Measurements from ENCODE around the gene IL15RA.
"Not testable (repeated sequence)": the region's sequence is repeated elsewhere in the genome, so short reads cannot be mapped to it uniquely, and the experiment has no call there.

IL15RA gene

DNA sequence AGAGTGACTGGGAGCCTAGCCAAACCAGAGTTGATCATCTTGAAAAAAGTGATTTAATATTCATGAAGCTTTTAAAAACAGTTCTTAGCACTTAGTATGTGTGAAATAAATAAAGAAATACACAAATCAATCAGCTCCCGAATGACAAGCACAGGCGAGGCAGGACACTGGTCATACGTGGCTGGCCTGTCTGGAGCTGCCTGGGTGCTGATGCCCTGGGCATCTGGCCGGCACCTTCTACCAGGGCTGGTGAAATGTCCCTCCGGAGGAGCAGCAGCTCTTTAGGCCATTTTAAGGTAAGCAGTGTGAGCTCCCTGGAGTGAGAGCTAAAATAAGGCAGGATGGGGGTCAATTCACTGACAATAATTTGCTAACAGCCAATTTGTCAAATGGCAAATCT is 23.7 kb downstream of the IL15RA start:
- Histone ChIP-seq H3K27me3 (ENCODE audit: insufficient read depth, low read length) (no peaks in the 10 kb centered on the region), H3K4me3 (ENCODE audit: low read length) (no peak overlapping the region), H3K36me3 (ENCODE audit: insufficient read depth, low read depth, low read length) (no peaks in the 10 kb centered on the region), H3K9me3 (ENCODE audit: insufficient read depth, low read depth, low read length) (no peaks in the 10 kb centered on the region), H3K27ac (ENCODE audit: low read length) (no peak overlapping the region), H3K9ac (ENCODE audit: low read depth, low read length) (no peak overlapping the region), H3K4me1 (ENCODE audit: insufficient read depth, low read length) (no peaks in the 10 kb centered on the region)

DNA sequence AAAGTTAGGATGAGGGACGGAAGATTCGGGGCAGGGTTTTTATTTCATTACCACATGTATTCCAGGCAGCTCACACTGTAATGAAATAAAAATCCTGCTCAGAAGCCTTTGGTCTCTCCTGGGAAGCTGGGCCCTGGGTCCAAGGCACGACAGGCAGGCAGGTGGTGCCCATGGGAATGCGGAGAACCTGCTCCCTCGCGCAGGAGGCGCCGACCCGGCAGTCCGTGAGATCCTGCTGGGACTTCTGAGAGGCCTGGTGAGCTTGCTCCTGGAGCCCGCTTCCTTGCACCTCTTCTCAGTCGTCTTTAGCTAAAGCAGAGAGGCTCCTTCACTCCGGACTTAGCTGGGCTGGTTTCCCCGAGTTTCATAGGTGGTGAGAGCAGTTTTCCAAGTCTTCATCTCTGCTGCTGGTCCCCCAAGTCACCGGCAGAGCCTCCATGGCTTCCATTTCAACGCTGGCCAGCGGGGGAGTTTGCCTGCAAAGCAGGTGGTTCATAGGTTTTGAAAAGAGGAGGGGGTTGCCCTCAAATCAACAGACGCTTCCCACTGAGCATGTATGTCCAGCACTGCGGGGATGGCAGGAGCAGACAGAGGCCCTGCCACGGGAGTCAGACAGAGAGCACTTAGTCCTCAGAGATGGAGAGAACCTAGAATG is 24.5 kb downstream of the IL15RA start:
- Histone ChIP-seq H3K4me3 (ENCODE audit: low read length) (no peak overlapping the region), H3K27ac (ENCODE audit: low read length) (no peak overlapping the region), H3K9me3 (ENCODE audit: insufficient read depth, low read depth, low read length) (no peaks in the 10 kb centered on the region), H3K27me3 (ENCODE audit: insufficient read depth, low read length) (no peaks in the 10 kb centered on the region), H3K36me3 (ENCODE audit: insufficient read depth, low read depth, low read length) (no peaks in the 10 kb centered on the region), H3K9ac (ENCODE audit: low read depth, low read length) (no peak overlapping the region), H3K4me1 (ENCODE audit: insufficient read depth, low read length) (no peaks in the 10 kb centered on the region)

DNA sequence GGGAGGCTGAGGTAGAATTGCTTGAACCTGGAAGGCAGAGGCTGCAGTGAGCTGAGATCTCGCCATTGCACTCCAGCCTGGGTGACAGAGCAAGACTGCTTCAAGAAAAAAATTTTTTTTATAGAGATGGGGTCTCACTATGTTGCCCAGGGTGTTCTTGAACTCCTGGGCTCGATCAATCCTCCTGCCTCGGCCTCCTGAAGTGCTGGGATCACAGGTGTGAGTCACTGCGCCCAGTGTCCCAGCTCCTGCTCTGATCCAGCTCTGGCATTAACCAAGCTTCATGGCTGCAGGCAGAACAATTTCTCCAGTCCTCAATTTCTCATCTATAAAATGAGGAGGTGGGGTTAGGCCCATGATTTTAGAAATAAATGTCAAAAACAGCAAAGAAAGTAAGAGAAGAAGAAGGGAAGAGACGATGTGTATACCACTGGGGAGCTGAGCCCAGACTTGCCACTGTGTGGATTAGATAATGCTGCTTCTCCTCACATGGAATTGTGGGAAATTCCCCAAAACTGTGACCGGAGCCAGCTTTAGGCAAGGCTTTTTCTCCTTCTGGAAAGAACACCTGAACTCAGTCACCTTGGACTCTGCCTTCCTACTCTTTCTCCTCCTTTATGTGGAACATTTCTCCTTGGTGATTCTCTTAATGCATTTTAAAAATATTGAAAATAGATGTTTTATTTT is 25.5 kb downstream of the IL15RA start:
- Histone ChIP-seq H3K9me3 (ENCODE audit: insufficient read depth, low read depth, low read length) (no peaks in the 10 kb centered on the region), H3K27ac (ENCODE audit: low read length) (no peak overlapping the region), H3K27me3 (ENCODE audit: insufficient read depth, low read length) (no peaks in the 10 kb centered on the region), H3K4me1 (ENCODE audit: insufficient read depth, low read length) (no peaks in the 10 kb centered on the region), H3K4me3 (ENCODE audit: low read length) (no peak overlapping the region), H3K36me3 (ENCODE audit: insufficient read depth, low read depth, low read length) (no peaks in the 10 kb centered on the region), H3K9ac (ENCODE audit: low read depth, low read length) (no peak overlapping the region)

DNA sequence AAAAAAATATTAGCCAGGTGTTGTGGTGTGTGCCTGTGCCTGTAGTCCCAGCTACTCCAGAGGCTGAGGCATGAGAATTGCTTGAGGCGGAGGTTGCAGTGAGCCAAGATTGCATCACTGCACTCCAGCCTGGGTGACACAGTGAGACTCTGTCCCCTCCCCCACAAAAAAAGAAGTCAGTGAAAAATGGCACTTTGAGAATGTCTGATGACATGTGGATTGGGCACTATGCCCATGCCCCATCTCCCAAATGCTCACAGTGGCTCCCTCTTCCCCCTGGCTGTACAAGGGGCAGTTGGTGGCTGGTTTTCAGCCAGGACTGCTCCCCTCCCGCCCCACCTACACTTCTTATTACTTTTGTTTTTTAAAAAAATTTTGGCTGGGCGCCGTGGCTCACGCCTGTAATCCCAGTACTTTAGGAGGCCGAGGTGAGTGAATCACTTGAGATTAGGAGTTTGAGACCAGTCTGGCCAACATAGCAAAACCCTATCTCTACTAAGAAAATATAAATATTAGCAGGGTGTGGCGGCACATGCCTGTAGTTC is 26.1 kb downstream of the IL15RA start:
- H3K9me3 ChIP-seq (ENCODE audit: insufficient read depth, low read depth, low read length): no peaks in the 10 kb centered on the region
- H3K27me3 ChIP-seq (ENCODE audit: insufficient read depth, low read length): no peaks in the 10 kb centered on the region
- H3K36me3 ChIP-seq (ENCODE audit: insufficient read depth, low read depth, low read length): no peaks in the 10 kb centered on the region
- H3K4me3 ChIP-seq (ENCODE audit: low read length): no peak overlapping the region
- no peak overlapping the region for H3K9ac ChIP-seq (ENCODE audit: low read depth, low read length)
- H3K27ac ChIP-seq (ENCODE audit: low read length): no peak overlapping the region
- H3K4me1 ChIP-seq (ENCODE audit: insufficient read depth, low read length): no peaks in the 10 kb centered on the region

DNA sequence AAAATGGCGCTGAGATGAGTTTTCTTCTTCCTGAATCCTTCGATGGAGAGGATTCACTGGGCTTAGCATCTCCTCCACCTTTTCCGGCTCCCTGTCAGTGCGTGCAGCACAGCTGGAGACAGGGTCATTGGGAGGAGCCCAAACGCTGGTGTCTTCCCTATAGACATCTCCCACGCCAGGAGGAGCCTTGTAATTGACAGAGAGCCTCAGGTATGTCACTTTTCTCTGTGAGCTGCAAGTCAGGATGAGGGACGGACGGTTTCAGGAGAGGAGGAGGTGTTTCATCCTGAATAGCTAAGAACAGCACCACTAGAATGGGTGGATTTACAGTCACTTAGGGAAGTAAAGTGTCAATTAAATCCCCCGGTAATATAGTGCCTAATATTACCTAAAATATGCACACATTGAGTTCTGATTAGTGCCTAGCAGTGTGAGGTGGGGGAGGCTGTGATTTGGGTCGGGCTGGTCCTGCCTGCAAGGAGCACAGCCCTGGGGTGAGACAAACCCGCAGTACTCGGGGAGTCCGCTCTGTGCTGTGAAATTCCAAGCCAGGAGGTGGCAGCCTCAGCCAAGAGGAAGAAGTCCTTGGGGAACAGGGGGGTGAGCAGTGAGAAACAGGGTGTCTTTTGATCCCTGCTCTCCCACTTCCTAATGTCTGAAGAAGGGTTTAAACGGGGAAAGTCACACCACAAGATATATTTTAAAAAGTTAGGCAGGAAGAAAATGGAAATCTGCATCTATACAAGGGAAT is 28.2 kb downstream of the IL15RA start:
- Histone ChIP-seq H3K9ac (ENCODE audit: low read depth, low read length) (no peak overlapping the region), H3K9me3 (ENCODE audit: insufficient read depth, low read depth, low read length) (no peaks in the 10 kb centered on the region), H3K4me3 (ENCODE audit: low read length) (no peak overlapping the region), H3K4me1 (ENCODE audit: insufficient read depth, low read length) (peaks cover 16% of the 10 kb centered on the region; the same call in 1 of the 2 replicates), H3K27ac (ENCODE audit: low read length) (no peak overlapping the region), H3K36me3 (ENCODE audit: insufficient read depth, low read depth, low read length) (no peaks in the 10 kb centered on the region), H3K27me3 (ENCODE audit: insufficient read depth, low read length) (no peaks in the 10 kb centered on the region)

DNA sequence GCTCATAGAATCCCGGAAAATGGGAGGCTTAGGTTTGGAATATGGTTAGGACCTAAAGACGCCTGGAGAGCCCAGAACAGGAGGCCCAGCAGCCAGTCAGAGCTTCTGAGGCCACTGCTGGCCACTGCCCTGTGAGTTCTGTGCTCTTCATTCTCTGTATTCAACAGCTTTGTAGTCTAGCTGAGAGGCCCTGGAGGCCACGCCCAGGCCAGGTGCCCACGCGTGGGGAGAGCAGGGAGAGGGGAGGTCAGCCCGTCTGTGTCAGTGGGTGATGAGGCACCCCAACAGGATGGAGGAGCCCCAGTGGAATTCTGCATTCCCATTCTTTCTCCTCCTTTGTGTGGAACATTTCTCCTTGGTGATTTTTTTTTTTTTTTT is 29.1 kb downstream of the IL15RA start:
- H3K27ac ChIP-seq (ENCODE audit: low read length): no peak overlapping the region
- no peaks in the 10 kb centered on the region for H3K9me3 ChIP-seq (ENCODE audit: insufficient read depth, low read depth, low read length)
- no peak overlapping the region for H3K4me3 ChIP-seq (ENCODE audit: low read length)
- H3K36me3 ChIP-seq (ENCODE audit: insufficient read depth, low read depth, low read length): no peaks in the 10 kb centered on the region
- peaks cover 16% of the 10 kb centered on the region; the same call in 1 of the 2 replicates for H3K4me1 ChIP-seq (ENCODE audit: insufficient read depth, low read length)
- H3K9ac ChIP-seq (ENCODE audit: low read depth, low read length): no peak overlapping the region
- H3K27me3 ChIP-seq (ENCODE audit: insufficient read depth, low read length): no peaks in the 10 kb centered on the region

DNA sequence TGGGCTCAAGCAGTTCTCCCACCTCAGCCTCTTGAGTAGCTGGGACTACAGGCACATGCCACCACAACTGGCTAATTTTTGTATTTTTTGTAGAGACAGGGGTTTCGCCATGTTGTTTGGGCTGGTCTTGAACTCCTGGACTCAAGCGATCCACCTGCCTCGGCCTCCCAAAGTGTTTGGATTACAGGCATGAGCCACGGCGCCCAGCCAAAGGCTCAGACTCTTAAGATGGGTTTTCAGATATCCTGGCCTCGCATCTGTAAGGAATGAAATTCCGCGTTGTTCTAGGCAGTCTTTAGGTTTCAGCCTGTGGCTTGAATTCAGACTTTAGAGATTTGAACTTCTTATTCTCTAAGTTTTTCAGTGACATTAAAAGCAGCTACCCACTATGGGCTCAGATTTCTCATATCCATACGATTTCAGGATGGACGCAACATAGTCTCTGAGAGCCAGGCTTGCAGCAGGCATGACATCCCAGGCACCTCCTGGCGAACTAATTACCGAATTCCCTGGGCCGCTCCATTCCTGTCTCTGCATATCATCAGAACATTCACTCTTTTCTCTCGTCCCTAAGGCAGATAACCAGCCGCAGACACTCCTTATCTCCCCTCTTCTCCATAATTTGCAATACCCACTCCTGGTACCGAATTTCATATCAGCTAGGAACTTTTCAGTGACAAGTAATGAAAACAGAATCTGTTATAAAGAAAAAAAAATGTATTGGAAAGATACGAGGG is 29.7 kb downstream of the IL15RA start:
- H3K4me3 ChIP-seq (ENCODE audit: low read length): no peak overlapping the region
- peaks cover 16% of the 10 kb centered on the region; the same call in 1 of the 2 replicates for H3K4me1 ChIP-seq (ENCODE audit: insufficient read depth, low read length)
- no peaks in the 10 kb centered on the region for H3K27me3 ChIP-seq (ENCODE audit: insufficient read depth, low read length)
- H3K27ac ChIP-seq (ENCODE audit: low read length): no peak overlapping the region
- H3K9me3 ChIP-seq (ENCODE audit: insufficient read depth, low read depth, low read length): no peaks in the 10 kb centered on the region
- H3K36me3 ChIP-seq (ENCODE audit: insufficient read depth, low read depth, low read length): no peaks in the 10 kb centered on the region
- no peak overlapping the region for H3K9ac ChIP-seq (ENCODE audit: low read depth, low read length)

DNA sequence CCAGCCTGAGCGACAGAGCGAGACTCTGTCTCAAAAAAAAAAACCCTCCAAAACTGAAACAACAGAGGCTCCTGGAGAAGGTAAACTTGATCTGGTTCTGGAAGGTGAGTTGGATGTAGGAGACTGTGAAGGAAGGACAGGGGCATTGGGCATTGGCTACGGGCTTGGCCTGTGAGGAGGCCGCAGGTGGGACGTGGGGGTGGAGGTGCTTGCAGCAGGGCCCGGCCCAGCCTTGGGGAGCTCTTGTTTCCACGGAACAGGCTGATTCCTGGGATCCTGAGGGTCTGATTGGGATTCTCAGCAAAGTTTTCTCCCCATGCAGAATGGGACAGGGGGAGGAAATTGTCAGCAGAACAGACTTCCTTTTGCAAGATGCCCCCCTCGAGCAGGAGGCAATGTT is 30.6 kb downstream of the IL15RA start:
- Histone ChIP-seq H3K36me3 (ENCODE audit: insufficient read depth, low read depth, low read length) (no peaks in the 10 kb centered on the region), H3K27ac (ENCODE audit: low read length) (no peak overlapping the region), H3K4me3 (ENCODE audit: low read length) (no peak overlapping the region), H3K4me1 (ENCODE audit: insufficient read depth, low read length) (peaks cover 16% of the 10 kb centered on the region; the same call in 1 of the 2 replicates), H3K9me3 (ENCODE audit: insufficient read depth, low read depth, low read length) (no peaks in the 10 kb centered on the region), H3K9ac (ENCODE audit: low read depth, low read length) (no peak overlapping the region), H3K27me3 (ENCODE audit: insufficient read depth, low read length) (no peaks in the 10 kb centered on the region)

DNA sequence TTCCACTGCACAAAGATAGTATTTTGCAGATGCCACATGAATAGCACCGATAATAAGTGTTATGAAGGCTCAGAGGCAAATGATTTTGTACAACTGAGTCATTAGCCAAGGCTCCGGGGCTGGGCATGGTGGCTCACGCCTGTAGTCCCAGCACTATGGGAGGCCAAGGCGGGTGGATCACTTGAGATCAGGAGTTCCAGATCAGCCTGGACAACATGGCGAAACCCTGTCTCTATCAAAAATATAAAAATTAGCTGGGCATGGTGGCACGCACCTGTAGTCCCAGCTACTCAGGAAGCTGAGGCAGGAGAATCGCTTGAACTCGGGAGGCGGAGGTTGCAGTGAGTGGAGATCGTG is 30.9 kb downstream of the IL15RA start:
- H3K4me1 ChIP-seq (ENCODE audit: insufficient read depth, low read length): peaks cover 16% of the 10 kb centered on the region; the same call in 1 of the 2 replicates
- H3K9me3 ChIP-seq (ENCODE audit: insufficient read depth, low read depth, low read length); H3K9ac ChIP-seq (ENCODE audit: low read depth, low read length); H3K27me3 ChIP-seq (ENCODE audit: insufficient read depth, low read length); H3K36me3 ChIP-seq (ENCODE audit: insufficient read depth, low read depth, low read length); H3K27ac ChIP-seq (ENCODE audit: low read length); H3K4me3 ChIP-seq (ENCODE audit: low read length): not testable (repeated sequence)

DNA sequence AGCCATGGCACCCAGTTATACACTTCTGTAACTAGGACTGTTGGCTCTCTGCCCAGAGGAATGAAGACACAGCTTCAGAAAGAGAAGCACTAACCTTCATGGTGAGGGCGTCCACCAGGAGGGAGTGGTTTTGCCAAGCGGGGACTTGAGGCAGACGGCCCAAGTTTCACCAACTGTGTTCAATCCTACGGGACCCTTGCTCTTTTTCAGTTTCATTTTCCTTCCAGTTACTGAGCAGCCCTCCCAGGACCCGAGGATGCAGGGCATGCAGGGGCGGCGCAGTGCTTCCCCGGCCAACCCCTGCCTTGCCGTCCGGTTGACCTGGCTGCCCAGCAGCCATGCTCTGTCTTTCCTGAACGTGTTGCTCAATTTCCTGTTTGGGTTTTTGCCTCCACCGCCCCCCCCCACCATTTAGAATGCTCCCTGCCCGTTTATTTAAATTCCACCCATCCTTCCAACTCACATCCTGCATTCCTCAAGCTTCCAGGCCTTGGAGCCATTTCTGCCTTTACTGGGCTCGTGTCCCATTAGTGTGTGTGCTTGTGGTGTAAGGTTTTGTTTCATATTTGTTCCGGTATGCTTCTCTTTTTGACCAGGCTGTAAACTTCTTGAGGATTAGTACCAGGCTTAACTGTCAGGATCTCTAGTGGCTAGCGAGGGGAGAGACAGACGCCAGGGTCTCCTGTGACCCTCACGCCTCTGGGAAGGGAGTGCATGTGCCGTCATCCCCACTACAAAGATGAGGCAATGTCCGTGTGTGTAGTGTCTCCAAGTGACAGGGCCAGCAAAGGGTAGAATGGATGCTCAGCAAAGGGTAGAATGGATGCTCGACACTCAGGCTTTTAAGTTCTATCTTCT is 31.6 kb downstream of the IL15RA start:
- H3K36me3 ChIP-seq (ENCODE audit: insufficient read depth, low read depth, low read length): no peaks in the 10 kb centered on the region
- no peaks in the 10 kb centered on the region for H3K27me3 ChIP-seq (ENCODE audit: insufficient read depth, low read length)
- no peak overlapping the region for H3K4me3 ChIP-seq (ENCODE audit: low read length)
- peaks cover 16% of the 10 kb centered on the region; the same call in 1 of the 2 replicates for H3K4me1 ChIP-seq (ENCODE audit: insufficient read depth, low read length)
- H3K27ac ChIP-seq (ENCODE audit: low read length): no peak overlapping the region
- H3K9ac ChIP-seq (ENCODE audit: low read depth, low read length): no peak overlapping the region
- H3K9me3 ChIP-seq (ENCODE audit: insufficient read depth, low read depth, low read length): no peaks in the 10 kb centered on the region

DNA sequence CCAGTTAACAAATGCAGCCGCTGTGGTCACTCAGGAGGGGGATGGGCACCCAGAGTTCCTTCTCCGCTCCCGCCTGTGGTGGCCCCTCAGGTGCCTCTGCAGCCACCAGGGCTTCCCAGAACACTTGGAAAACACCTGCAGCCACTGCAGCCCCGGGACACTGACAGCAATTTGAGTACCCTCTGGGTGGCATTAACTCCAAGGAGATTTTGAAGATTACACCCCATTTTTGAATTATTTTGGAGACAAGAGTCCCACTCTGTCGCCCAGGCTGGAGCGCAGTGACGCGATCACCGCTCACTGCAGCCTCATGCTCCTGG is 32.2 kb downstream of the IL15RA start:
- no peak overlapping the region for H3K27ac ChIP-seq (ENCODE audit: low read length)

More for the DNA sequence above, 32.2 kb downstream of the IL15RA start:
- no peaks in the 10 kb centered on the region for H3K36me3 ChIP-seq (ENCODE audit: insufficient read depth, low read depth, low read length)
- H3K27me3 ChIP-seq (ENCODE audit: insufficient read depth, low read length): no peaks in the 10 kb centered on the region
- H3K4me1 ChIP-seq (ENCODE audit: insufficient read depth, low read length): peaks cover 16% of the 10 kb centered on the region; the same call in 1 of the 2 replicates
- no peak overlapping the region for H3K4me3 ChIP-seq (ENCODE audit: low read length)
- no peak overlapping the region for H3K9ac ChIP-seq (ENCODE audit: low read depth, low read length)
- H3K9me3 ChIP-seq (ENCODE audit: insufficient read depth, low read depth, low read length): no peaks in the 10 kb centered on the region
